ENCODE results near the gene CXCL14. TPM values are rescaled to one million over a fixed set of nuclear protein-coding genes. Genes with fewer than 3 reads are reported as not detected.

Gene CXCL14
- total and polyA plus RNA-seq, 2 experiments from 2014 or later = 1.7 TPM; not detected in 1

- Histone ChIP-seq H3F3A (replicated peaks; ENCODE audit: low read depth) (no peaks in the 10 kb centered on the region), H4K20me1 (replicated peaks; ENCODE audit: insufficient read depth) (no peaks in the 10 kb centered on the region), H3K4me2 (no peak overlapping the region), H3K9me2 (ENCODE audit: insufficient read depth) (no peaks in the 10 kb centered on the region), H3K27me3 (ENCODE audit: insufficient read depth) (no peaks in the 10 kb centered on the region), H2AFZ (no peak overlapping the region), H3K36me3 (ENCODE audit: insufficient read depth) (no peaks in the 10 kb centered on the region), H3K79me2 (replicated peaks; ENCODE audit: insufficient read depth) (no peaks in the 10 kb centered on the region), H3K4me3 (no peak overlapping the region), H3K4me1 (ENCODE audit: insufficient read depth) (no peaks in the 10 kb centered on the region), H3K27ac (ENCODE audit: low read depth) (no peak overlapping the region)
- H3K4me3 Mint-ChIP-seq = no peak overlapping the region
- no peaks in the 10 kb centered on the region; the same call in 2 of the 3 replicates for H3K9me3 Mint-ChIP-seq
- no peak for DNase-seq (ENCODE audit: low spot score)
- no peaks in the 10 kb centered on the region for H3K36me3 Mint-ChIP-seq (ENCODE audit: low read depth)
- ATAC-seq = no peak
- no peak overlapping the region for H3K27ac Mint-ChIP-seq
- no peak for TF ChIP-seq EZH2 (IDR thresholded peaks at IDR 0.05; ENCODE audit: low read depth, unreplicated experiment)
- TF ChIP-seq, protein P1, sequence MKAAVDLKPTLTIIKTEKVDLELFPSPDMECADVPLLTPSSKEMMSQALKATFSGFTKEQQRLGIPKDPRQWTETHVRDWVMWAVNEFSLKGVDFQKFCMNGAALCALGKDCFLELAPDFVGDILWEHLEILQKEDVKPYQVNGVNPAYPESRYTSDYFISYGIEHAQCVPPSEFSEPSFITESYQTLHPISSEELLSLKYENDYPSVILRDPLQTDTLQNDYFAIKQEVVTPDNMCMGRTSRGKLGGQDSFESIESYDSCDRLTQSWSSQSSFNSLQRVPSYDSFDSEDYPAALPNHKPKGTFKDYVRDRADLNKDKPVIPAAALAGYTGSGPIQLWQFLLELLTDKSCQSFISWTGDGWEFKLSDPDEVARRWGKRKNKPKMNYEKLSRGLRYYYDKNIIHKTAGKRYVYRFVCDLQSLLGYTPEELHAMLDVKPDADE (IDR thresholded peaks at IDR 0.05) = no peak
- no peak for TF ChIP-seq NANOG (IDR thresholded peaks at IDR 0.05; ENCODE audit: borderline replicate concordance)
- no peak for TF ChIP-seq EZH2phosphoT487 (IDR thresholded peaks at IDR 0.05; ENCODE audit: unreplicated experiment)
- no peak for TF ChIP-seq REST (IDR thresholded peaks at IDR 0.05; ENCODE audit: unreplicated experiment)
- TF ChIP-seq ZNF462 (CRISPR knock-in tag; IDR thresholded peaks at IDR 0.05) = no peak
- TF ChIP-seq CTCF (conservative IDR thresholded peaks at IDR 0.05; ENCODE audit: low read depth in 2 of 2) = no peak
- no peak for TF ChIP-seq ZNF331 (CRISPR knock-in tag; IDR thresholded peaks at IDR 0.05; ENCODE audit: low read depth)
- no peak for TF ChIP-seq ZNF114 (CRISPR knock-in tag; IDR thresholded peaks at IDR 0.05)
- TF ChIP-seq JUNB (IDR thresholded peaks at IDR 0.05; ENCODE audit: unreplicated experiment) = no peak
- TF ChIP-seq POLR2AphosphoS5 (IDR thresholded peaks at IDR 0.05; ENCODE audit: low read depth) = no peak
- TF ChIP-seq CREB1 (CRISPR knock-in tag; IDR thresholded peaks at IDR 0.05; ENCODE audit: low read depth) = no peak
- TF ChIP-seq STAT1 (IDR thresholded peaks at IDR 0.05; ENCODE audit: unreplicated experiment) = no peak
- peaks cover 7% of the 10 kb centered on the region for H3K27me3 Mint-ChIP-seq (ENCODE audit: insufficient read depth, low read depth, poor library complexity)
- H3K4me1 Mint-ChIP-seq = peaks cover 3% of the 10 kb centered on the region; the same call in 1 of the 3 replicates
These were observed 22.7 kb upstream of the CXCL14 start for GRCh38 chr5:135601466-135601865.
